HG02981 (cell line): ENCODE data around the gene CFAP251.
A peak's percentile ranks its signal among the peaks of the same experiment; 100 is the strongest.
"Not testable (repeated sequence)": the region's sequence is repeated elsewhere in the genome, so short reads cannot be mapped to it uniquely, and the experiment has no call there.

Experiments used
- ATAC-seq: cut with Tn5 transposase; IDR thresholded peaks from one replicate; pipeline ENCODE4 v1.9.1; 2021; ENCODE audit warnings: mild to moderate bottlenecking, moderate library complexity; ENCODE audit not compliant: unreplicated experiment

The CFAP251 gene, protein sequence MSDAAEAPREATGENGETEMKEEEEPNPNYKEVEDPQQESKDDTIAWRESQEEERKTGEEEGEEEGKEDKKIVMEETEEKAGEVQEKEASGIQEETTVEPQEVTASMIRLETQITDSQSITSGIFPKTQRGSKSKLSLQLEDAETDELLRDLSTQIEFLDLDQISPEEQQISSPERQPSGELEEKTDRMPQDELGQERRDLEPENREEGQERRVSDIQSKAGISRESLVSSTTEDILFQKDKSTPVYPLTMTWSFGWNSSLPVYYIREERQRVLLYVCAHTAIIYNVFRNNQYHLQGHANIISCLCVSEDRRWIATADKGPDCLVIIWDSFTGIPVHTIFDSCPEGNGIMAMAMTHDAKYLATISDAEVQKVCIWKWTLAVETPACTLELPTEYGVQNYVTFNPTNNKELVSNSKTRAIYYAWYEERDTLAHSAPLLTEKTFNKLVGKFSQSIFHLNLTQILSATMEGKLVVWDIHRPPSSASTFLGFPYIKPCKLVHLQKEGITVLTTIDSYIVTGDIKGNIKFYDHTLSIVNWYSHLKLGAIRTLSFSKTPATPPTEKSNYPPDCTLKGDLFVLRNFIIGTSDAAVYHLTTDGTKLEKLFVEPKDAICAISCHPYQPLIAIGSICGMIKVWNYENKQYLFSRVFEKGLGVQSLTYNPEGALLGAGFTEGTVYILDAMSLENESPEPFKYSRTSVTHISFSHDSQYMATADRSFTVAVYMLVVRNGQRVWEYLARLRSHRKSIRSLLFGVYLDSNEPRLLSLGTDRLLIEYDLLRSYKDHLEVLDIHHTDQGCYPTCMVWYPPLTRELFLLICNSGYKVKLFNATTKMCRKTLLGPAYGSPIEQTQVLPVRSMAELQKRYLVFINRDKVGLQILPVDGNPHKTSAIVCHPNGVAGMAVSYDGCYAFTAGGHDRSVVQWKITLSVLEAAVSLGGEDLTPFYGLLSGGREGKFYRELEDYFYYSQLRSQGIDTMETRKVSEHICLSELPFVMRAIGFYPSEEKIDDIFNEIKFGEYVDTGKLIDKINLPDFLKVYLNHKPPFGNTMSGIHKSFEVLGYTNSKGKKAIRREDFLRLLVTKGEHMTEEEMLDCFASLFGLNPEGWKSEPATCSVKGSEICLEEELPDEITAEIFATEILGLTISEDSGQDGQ

DNA sequence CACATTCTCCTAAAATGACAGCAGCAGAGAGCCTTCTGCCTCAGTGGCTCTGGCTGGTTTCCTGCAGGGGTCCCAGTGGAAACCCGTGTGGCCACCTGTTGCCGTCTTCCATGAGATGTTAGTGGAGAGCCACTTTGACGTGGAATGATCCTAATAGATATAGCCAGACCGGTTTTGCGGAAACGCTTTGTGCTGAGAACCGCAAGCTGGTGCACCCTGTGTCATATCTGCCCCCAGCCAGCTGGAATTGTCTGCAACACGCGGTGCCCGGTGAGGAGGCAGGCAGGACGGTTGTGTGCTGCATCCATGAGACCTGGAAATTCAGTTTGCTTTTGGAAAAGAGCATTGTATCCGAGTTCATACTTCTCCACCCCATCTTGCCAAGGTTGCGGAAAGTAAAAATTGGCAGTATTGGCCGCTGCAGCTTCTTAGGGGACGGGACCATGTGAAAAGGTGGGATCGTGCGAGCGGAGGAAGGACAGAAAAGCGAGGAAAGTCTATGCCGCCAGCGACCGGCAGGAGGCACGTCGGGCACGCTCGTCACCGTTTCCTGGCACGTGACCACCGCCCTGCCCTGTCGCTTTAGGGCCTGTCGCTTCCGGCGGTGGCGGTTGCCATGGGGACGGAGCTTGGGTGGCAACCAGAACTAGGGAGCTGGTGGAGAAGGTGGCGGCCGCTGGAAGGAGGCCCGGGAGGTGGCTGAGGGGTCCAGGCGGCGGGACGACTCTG lies at the start of gene CFAP251:
Gene CFAP251 (plus strand): TSS at position 643 of the 729 bp plus-strand sequence. CDS start 2,714 bp downstream, outside the sequence.
- ATAC-seq, result peak; percentile 97

- ATAC-seq, result not testable (repeated sequence)
These were observed 49.2 kb upstream of the CFAP251 start for GRCh38 chr12:121869229-121869628.

GRCh38 chr12:121871467-121871866 lies 46.9 kb upstream of the CFAP251 start:
- ATAC-seq, result no peak

DNA sequence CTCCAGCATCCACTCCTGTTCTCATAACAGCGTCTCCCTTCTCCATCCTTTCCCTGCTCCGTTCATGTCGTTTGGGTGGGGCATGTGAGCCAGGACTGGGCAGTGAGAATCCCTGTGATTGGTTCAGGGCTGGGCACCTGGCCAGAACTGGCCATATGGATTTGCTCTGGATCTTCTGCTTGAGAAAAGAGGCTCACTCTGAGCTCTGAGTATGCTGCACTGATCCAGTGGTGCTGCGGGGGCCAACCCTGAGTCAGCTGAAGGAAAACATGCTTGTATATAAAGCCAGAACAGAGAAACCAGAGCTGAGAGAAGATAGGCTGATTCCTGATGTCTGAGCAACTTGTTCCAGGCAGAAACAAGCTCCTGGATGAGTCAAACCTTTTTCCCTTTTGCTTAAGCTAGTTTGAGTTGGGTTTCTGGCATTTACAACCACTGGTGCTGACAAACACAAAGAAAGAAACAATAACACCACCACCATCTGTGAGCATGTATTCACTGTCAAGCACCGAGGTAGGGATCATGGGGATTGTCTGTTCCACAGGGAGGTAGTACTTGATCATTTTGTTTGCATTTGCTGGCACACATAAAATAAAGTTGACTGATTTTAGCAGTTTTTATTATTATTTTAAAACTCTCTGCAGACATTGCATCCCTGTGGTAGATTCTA lies 45.7 kb upstream of the CFAP251 start:
- ATAC-seq, result no peak

DNA sequence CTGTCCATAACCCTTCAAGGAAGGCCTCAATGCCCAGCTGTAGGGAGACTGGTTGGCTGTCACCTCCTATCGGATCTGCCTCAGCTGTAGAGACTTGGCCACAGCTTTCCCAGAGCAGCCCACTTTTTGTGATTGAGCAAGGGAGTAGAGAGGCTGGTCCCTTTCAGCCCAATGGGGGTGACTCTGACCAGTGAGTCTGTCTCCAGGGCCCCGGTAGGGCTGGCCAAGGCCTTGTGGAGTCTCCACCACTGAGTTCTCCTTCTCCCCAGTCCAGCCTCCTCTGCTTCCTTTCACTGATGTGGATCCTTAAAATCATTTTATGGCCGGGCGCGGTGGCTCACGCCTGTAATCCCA lies 45.2 kb upstream of the CFAP251 start:
- no peak for ATAC-seq

DNA sequence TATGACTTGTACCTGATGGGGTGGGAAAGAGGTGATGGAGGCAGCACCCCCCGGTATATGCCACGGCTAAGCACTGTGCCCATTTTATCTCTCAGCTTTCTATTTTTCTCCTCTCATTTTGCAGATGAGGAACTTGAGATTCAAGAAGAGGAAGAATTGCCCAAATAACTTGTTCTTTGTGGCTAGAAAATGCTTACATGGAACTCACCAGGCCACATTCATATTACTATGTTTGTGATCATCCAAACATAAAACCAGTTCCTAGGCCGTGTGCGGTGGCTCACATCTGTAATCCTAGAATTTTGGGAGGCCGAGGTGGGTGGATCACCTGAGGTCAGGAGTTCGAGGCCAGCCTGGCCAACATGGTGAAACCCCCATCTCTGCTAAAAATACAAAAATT lies 44.3 kb upstream of the CFAP251 start:
- ATAC-seq, result no peak

- ATAC-seq, result no peak
These were observed 42.8 kb upstream of the CFAP251 start for GRCh38 chr12:121875582-121875981.

- ATAC-seq, result not testable (repeated sequence)
These were observed 42.3 kb upstream of the CFAP251 start for GRCh38 chr12:121876080-121876447.

- ATAC-seq, result no peak
These were observed 35.1 kb upstream of the CFAP251 start for GRCh38 chr12:121883315-121883660.

GRCh38 chr12:121885129-121885528 lies 33.3 kb upstream of the CFAP251 start:
- not testable (repeated sequence) for ATAC-seq

GRCh38 chr12:121888083-121888477 lies 30.3 kb upstream of the CFAP251 start:
- no peak for ATAC-seq

GRCh38 chr12:121888478-121889273 lies 29.7 kb upstream of the CFAP251 start, which contains the start of gene PSMD9:
Gene PSMD9, plus strand, starts transcription at chr12:121888790. Its CDS starts 67 bp downstream, at chr12:121888857.
- peak; percentile 88 for ATAC-seq

DNA sequence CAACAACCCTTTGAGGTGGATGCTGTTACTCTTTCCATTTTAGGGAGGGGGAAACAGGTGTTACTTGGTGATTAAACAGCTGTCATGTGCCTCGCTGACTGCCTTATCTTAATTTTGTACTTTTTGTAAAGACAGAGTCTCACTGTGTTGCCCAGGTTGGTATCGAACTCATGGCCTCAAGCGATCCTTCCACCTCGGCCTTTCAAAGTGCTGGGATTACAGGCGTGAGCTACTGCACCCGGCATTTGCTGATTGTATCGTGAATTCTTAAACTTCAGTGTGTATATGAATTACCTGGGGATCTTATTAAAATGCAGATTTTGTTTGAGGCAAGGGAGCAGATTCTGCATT lies 29.1 kb upstream of the CFAP251 start:
- no peak for ATAC-seq

- not testable (repeated sequence) for ATAC-seq
These were observed 28.7 kb upstream of the CFAP251 start for GRCh38 chr12:121889661-121890060.

DNA sequence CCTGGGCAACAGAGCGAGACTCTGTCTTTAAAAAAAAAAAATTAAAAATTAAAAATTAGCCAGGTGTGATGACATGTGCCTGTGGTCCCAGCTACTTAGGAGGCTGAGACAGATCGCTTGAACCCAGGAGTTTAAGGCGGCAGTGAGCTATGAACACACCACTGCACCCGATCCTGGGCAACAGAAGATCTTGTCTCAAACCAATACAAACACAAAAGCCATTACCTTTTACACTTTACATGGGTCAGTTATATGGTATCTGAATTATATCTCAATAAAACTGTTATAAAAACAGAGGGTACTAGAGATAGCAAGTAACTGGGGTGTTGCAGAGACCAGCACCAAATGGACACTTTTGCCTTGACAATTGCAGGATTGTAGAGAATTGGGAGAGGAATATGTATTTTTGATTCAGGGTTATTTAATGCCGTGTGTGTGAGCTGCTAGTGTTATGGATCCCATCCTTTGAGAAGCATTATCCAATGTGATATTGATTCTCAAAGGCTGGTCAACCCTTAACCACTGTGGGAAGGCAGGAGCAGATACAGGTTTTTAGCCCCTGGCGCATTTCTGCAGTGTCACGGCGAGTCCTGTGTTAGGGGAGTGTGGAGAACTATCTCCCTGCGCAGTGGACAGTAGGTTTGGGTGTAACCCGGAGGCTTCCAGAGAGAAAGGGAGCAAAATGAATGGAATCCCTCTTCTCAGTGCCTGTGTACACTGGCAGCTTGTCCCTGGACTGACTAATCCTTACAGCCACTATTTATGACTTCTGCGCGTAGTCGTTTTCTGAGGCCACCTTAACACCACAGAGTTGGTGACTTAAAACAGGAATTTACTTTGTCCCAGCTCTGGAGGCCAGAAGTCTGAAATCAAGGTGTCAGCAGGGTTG lies 25.5 kb upstream of the CFAP251 start:
- ATAC-seq, result no peak

- ATAC-seq, result no peak
These were observed 24.4 kb upstream of the CFAP251 start for GRCh38 chr12:121893961-121894460.

GRCh38 chr12:121894633-121895032 lies 23.8 kb upstream of the CFAP251 start:
- ATAC-seq, result no peak

DNA sequence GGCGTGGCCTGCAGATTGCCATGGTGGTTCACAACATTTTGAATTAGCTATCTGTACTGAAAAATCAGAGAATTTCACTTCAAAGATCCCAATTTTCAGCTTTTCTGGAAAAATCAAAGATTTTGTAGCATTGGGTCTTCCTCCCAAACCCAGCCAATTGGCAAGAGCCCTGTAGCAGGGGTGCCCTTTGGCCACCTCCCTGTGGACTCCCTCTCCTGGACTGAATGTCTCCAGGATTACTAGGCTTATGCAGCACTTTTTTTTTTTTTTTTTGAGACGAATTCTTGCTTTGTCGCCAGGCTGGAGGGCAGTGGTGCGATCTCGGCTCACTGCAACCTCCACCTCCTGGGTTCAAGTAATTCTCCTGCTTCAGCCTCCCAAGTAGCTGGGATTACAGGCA lies 20.1 kb upstream of the CFAP251 start:
- ATAC-seq, result no peak
